PC-3 (cell line): ENCODE results near the gene GATAD2A. TPM values are rescaled to one million over a fixed set of nuclear protein-coding genes. Genes with fewer than 3 reads are reported as not detected.

ENCODE experiments used
- ATAC-seq: fragments of 200-7000 bp; cut with Tn5 transposase; 2 replicates; pipeline ENCODE4 v1.9.1; 2020; ENCODE audit warnings: mild to moderate bottlenecking, moderate library complexity
- BruUV-seq: library from RNA; stranded (reverse); fragments of 400-500 nt; replicated peaks from 2 replicates; lab custom pipeline; 2021; lab: Mats Ljungman, UMichigan
- CTCF ChIA-PET: fragments of 300-600 bp; sonication (Branson Sonifier 250); formaldehyde crosslinking; loops from one replicate; lab custom pipeline; 2022; ENCODE audit warnings: antibody characterized with exemption; lab: Charles Lee
- POLR2A ChIA-PET: fragments of 300-600 bp; sonication (Branson Sonifier 250); formaldehyde crosslinking; loops from one replicate; lab custom pipeline; 2022; ENCODE audit warnings: antibody characterized with exemption; ENCODE audit not compliant: unreplicated experiment; lab: Charles Lee
- DNase-seq: peaks from one replicate; pipeline ENCODE4 v3.0.0-alpha.2; 2015
- H2AFZ ChIP-seq: fragments of 300-600 bp; sonication (generic); 2 replicates; pipeline ENCODE4 v1.6.0; 2016; ENCODE audit warnings: antibody characterized with exemption, low read length
- H3F3A ChIP-seq: fragments of 300-600 bp; sonication (generic); one replicate; pipeline ENCODE4 v1.6.0; 2017; ENCODE audit warnings: antibody characterized with exemption, low read length, control low read depth, mild to moderate bottlenecking; ENCODE audit not compliant: unreplicated experiment
- H3K27ac ChIP-seq: fragments of 300-600 bp; sonication (generic); 2 replicates; pipeline ENCODE4 v1.5.1; 2016; ENCODE audit warnings: mild to moderate bottlenecking, low read length
- H3K27me3 ChIP-seq: fragments of 300-600 bp; sonication (generic); 2 replicates; pipeline ENCODE4 v1.6.1; 2016; ENCODE audit warnings: low read length, mixed read lengths
- H3K36me3 ChIP-seq: fragments of 300-600 bp; sonication (generic); 2 replicates; pipeline ENCODE4 v1.6.1; 2016; ENCODE audit warnings: low read depth, mixed run types, low read length, mixed read lengths
- H3K4me1 ChIP-seq: fragments of 300-600 bp; sonication (generic); 2 replicates; pipeline ENCODE4 v1.5.1; 2016; ENCODE audit warnings: low read length; ENCODE audit not compliant: insufficient read depth
- H3K4me2 ChIP-seq: fragments of 300-600 bp; sonication (generic); 2 replicates; pipeline ENCODE4 v1.6.0; 2016; ENCODE audit warnings: low read length
- H3K4me3 ChIP-seq: fragments of 300-600 bp; sonication (generic); 2 replicates; pipeline ENCODE4 v1.5.1; 2016; ENCODE audit warnings: mild to moderate bottlenecking, low read length, mixed read lengths
- H3K79me2 ChIP-seq: fragments of 300-600 bp; sonication (generic); 2 replicates; pipeline ENCODE4 v1.6.1; 2017; ENCODE audit warnings: low read length, mixed read lengths
- H3K9ac ChIP-seq: fragments of 300-600 bp; sonication (generic); 2 replicates; pipeline ENCODE4 v1.6.0; 2016; ENCODE audit warnings: mild to moderate bottlenecking, low read length
- H3K9me2 ChIP-seq: fragments of 300-600 bp; sonication (generic); replicated peaks from 2 replicates; pipeline ENCODE4 v1.6.1; 2016; ENCODE audit warnings: mixed run types, low read length, mixed read lengths
- H3K9me3 ChIP-seq: fragments of 300-600 bp; sonication (generic); 2 replicates; pipeline ENCODE4 v1.6.1; 2016; ENCODE audit warnings: low read length, mixed read lengths
- H4K20me1 ChIP-seq: fragments of 300-600 bp; sonication (generic); 2 replicates; pipeline ENCODE4 v1.6.1; 2016; ENCODE audit warnings: low read length, mixed read lengths
- EZH2 ChIP-seq: fragments of 300-600 bp; sonication (generic); IDR thresholded peaks from one replicate; pipeline ENCODE4 v1.6.1; 2017; ENCODE audit warnings: antibody characterized with exemption, mild to moderate bottlenecking, low read length; ENCODE audit not compliant: unreplicated experiment
- EZH2phosphoT487 ChIP-seq: fragments of 300-600 bp; sonication (generic); IDR thresholded peaks from 2 replicates; pipeline ENCODE4 v1.6.1; 2018; ENCODE audit warnings: mild to moderate bottlenecking, antibody characterized with exemption, low read length, borderline replicate concordance
- intact Hi-C: fragments of 100-400 bp; cut with micrococcal nuclease; formaldehyde crosslinking; loops from 2 replicates; pipeline ENCODE4 v1.9.0; 2023
- total RNA-seq: library from RNA; depleted of rRNA; stranded (reverse); fragments of >200 nt; gene quantifications from 2 replicates; pipeline ENCODE4 v1.2.3, GENCODE V29; 2014
- TF ChIP-seq, protein P1 (sequence below): fragments of 300-600 bp; sonication (generic); conservative IDR thresholded peaks from 2 replicates; pipeline ENCODE4 v1.5.1; 2017; ENCODE audit warnings: antibody characterized with exemption, low read depth, mild to moderate bottlenecking, low read length

GATAD2A gene
- total RNA-seq, 1 experiment from 2014 or later: 104 TPM

DNA sequence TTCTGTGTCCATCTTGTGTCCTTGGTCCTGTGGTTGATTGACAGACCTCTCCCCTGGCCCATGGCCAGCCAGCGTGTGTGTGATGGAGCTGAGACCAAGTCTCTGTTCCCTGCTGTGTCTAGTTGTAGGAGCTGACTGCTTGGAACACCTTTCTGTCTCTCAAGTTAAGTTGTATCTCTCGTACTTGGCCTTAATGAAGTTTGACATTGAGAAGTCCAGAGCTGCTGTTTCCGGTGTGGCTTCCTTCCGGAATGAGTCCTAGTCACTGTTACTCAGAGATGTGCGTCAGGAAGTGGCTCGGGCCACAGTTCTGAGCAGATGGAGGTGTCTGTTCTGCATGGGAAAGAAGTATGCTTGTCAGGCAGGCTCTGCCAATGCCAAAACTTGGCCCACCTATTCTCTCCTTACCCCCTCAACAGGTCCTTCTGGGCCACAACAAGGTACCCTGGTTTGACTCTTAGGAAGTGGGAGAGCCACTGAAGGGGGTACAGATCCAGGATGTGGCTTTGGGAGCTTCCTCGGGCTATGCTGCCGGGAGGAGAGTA lies 54.3 kb downstream of the GATAD2A start:
- intact Hi-C loops: no loop called here
- ChIA-PET CTCF (no interaction called here), POLR2A (no interaction called here)
- peak overlapping the region; percentile 71 for H3K27ac ChIP-seq
- no TSS peak for BruUV-seq
- H3K36me3 ChIP-seq: peaks cover 6% of the 10 kb centered on the region
- TF ChIP-seq EZH2: no peak
- TF ChIP-seq, protein P1, sequence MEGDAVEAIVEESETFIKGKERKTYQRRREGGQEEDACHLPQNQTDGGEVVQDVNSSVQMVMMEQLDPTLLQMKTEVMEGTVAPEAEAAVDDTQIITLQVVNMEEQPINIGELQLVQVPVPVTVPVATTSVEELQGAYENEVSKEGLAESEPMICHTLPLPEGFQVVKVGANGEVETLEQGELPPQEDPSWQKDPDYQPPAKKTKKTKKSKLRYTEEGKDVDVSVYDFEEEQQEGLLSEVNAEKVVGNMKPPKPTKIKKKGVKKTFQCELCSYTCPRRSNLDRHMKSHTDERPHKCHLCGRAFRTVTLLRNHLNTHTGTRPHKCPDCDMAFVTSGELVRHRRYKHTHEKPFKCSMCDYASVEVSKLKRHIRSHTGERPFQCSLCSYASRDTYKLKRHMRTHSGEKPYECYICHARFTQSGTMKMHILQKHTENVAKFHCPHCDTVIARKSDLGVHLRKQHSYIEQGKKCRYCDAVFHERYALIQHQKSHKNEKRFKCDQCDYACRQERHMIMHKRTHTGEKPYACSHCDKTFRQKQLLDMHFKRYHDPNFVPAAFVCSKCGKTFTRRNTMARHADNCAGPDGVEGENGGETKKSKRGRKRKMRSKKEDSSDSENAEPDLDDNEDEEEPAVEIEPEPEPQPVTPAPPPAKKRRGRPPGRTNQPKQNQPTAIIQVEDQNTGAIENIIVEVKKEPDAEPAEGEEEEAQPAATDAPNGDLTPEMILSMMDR: no peak
- TF ChIP-seq EZH2phosphoT487: no peak
- peak; percentile 79 for DNase-seq
- no peaks in the 10 kb centered on the region for H3K9me2 ChIP-seq
- H3K27me3 ChIP-seq: no peaks in the 10 kb centered on the region
- H2AFZ ChIP-seq: no peak overlapping the region
- peaks cover 19% of the 10 kb centered on the region for H3K4me1 ChIP-seq
- H3K9ac ChIP-seq: peak overlapping the region; percentile 5; the same call in 1 of the 2 replicates
- H3K79me2 ChIP-seq: peaks cover 95% of the 10 kb centered on the region
- no peak overlapping the region for H3K4me3 ChIP-seq
- peaks cover 22% of the 10 kb centered on the region; the same call in 1 of the 2 replicates for H4K20me1 ChIP-seq
- peak overlapping the region; percentile 50 for H3K4me2 ChIP-seq
- ATAC-seq: peak; percentile 95
- no peaks in the 10 kb centered on the region for H3K9me3 ChIP-seq
- no peaks in the 10 kb centered on the region for H3F3A ChIP-seq

DNA sequence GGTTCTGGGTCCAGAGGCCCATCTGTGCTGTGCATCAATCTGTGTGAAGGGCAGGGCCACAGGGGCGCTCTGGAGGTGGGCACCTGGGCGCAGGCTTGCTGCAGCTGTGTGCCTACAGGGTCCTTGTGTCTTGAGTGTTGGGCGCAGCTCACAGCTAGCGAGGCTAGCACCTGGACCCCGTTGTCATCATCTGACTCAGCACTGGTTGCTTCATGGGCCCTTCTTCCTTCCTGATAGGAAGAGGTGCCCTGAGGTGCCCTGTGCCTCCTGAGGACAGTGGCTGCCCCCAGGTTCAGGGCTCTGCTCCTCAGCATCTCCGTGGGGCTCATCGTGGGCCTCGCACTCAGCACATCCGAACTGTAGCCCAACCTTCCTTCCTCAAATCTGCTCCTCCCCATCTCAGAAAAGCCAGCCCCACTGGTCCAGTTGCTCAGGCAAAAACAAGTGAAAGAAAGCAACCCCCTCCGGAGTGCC lies 54.8 kb downstream of the GATAD2A start:
- peaks cover 22% of the 10 kb centered on the region; the same call in 1 of the 2 replicates for H4K20me1 ChIP-seq
- peak overlapping the region; percentile 71 for H3K27ac ChIP-seq
- intact Hi-C loops: no loop called here
- H3K9ac ChIP-seq: peak overlapping the region; percentile 5; the same call in 1 of the 2 replicates
- no peak overlapping the region for H2AFZ ChIP-seq
- H3K9me2 ChIP-seq: no peaks in the 10 kb centered on the region
- POLR2A ChIA-PET: no interaction called here
- peaks cover 11% of the 10 kb centered on the region for H3K36me3 ChIP-seq
- DNase-seq (no peak), ATAC-seq (no peak)
- TF ChIP-seq EZH2phosphoT487: no peak
- TF ChIP-seq EZH2: no peak
- TF ChIP-seq, protein P1: no peak
- peaks cover 19% of the 10 kb centered on the region for H3K4me1 ChIP-seq
- H3K79me2 ChIP-seq: peaks cover 90% of the 10 kb centered on the region
- no peak overlapping the region for H3K4me3 ChIP-seq
- BruUV-seq: no TSS peak
- H3F3A ChIP-seq: no peaks in the 10 kb centered on the region
- peak overlapping the region; percentile 50 for H3K4me2 ChIP-seq
- no peaks in the 10 kb centered on the region for H3K9me3 ChIP-seq
- H3K27me3 ChIP-seq: no peaks in the 10 kb centered on the region
- CTCF ChIA-PET: no interaction called here

DNA sequence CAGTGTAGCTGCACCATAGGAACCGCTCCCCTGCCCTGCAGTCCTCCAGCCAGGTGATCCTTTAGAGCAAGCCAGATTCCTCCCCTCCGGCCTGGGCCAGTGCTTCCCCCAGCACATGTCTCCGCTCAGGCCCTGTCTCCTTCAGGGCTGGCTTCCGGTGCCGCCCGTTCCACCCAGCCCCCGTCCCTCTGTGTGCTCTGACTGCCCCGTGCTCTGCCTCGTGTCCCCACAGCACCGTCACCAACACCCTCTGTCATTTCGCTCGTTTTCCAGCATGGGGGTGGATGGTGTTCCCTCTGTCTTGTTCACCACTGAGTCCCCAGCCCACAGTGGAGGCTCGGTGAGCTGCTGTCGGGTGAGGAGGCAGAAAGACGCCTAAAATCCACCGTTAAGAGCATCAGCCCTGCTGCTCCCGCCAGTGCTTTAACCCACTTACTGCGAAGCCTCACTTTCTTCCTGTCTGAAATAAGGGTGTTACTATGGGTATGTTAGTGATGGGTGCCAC lies 55.3 kb downstream of the GATAD2A start:
- Histone ChIP-seq H3K9ac (no peak overlapping the region), H3K4me2 (no peak overlapping the region), H3K79me2 (peaks cover 85% of the 10 kb centered on the region), H3K9me2 (no peaks in the 10 kb centered on the region), H3K4me3 (no peak overlapping the region), H2AFZ (no peak overlapping the region), H3K27me3 (no peaks in the 10 kb centered on the region), H3K4me1 (peaks cover 19% of the 10 kb centered on the region), H4K20me1 (peaks cover 22% of the 10 kb centered on the region; the same call in 1 of the 2 replicates), H3K36me3 (peaks cover 16% of the 10 kb centered on the region), H3K27ac (no peak overlapping the region), H3K9me3 (no peaks in the 10 kb centered on the region), H3F3A (no peaks in the 10 kb centered on the region)
- ATAC-seq: no peak
- TF ChIP-seq, protein P1: no peak
- no peak for TF ChIP-seq EZH2phosphoT487
- ChIA-PET CTCF (no interaction called here), POLR2A (no interaction called here)
- intact Hi-C loops: no loop called here
- no peak for DNase-seq
- no TSS peak for BruUV-seq
